Pons (tissue), 1 donor: ENCODE measurements around the gene KLHL15.
"Not testable (repeated sequence)": the region's sequence is repeated elsewhere in the genome, so short reads cannot be mapped to it uniquely, and the experiment has no call there.

Source experiments
- DNase-seq: peaks from one replicate; pipeline ENCODE4 v3.0.0-alpha.2; 2016; ENCODE audit warnings: low spot score

Gene KLHL15

GRCh38 chrX:24018809-24019208 is 8.2 kb downstream of the KLHL15 start:
- DNase-seq, result no peak

- no peak for DNase-seq
Measured at GRCh38 chrX:24017674-24018073, 9.3 kb downstream of the KLHL15 start.

DNA sequence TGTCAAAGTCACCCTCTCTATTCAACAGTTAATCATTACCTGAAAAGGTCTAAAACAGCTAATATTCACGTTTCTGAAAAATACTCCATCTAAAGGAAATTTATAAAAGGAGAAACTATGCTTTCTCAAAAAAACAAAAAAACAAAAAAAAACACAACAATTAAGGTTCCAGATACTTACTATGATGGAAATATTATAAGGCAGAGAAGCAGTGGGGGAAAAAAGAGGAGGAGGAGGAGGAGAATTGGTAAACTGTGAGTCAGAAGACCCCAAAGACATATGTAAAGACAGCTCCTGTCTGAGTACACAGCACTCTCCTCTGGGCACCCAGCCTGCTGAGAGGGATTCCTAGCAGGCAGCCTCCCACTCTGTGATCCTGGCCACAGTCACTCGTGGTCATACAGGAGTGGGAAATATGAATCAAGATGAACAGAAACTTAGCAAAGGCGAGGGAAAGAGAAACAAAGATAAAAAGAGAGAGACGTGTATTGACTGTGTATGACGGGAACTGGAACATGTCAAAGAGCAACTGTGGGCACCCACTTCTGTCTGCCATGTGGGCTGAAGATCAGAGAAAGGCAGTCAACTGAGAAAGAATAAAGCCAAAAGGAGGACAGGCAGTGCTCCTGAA is 12.5 kb downstream of the KLHL15 start:
- no peak for DNase-seq

- no peak for DNase-seq
Measured at GRCh38 chrX:24012266-24012665, 14.7 kb downstream of the KLHL15 start.

- no peak for DNase-seq
Measured at GRCh38 chrX:24005867-24006266, 21.1 kb downstream of the KLHL15 start.

GRCh38 chrX:24005028-24005427 is 22.0 kb downstream of the KLHL15 start:
- no peak for DNase-seq

- DNase-seq, result no peak
Measured at GRCh38 chrX:24002792-24003191, 24.2 kb downstream of the KLHL15 start.

GRCh38 chrX:24002167-24002566 is 24.8 kb downstream of the KLHL15 start:
- DNase-seq, result no peak

GRCh38 chrX:23999671-24000070 is 27.3 kb downstream of the KLHL15 start:
- no peak for DNase-seq

DNA sequence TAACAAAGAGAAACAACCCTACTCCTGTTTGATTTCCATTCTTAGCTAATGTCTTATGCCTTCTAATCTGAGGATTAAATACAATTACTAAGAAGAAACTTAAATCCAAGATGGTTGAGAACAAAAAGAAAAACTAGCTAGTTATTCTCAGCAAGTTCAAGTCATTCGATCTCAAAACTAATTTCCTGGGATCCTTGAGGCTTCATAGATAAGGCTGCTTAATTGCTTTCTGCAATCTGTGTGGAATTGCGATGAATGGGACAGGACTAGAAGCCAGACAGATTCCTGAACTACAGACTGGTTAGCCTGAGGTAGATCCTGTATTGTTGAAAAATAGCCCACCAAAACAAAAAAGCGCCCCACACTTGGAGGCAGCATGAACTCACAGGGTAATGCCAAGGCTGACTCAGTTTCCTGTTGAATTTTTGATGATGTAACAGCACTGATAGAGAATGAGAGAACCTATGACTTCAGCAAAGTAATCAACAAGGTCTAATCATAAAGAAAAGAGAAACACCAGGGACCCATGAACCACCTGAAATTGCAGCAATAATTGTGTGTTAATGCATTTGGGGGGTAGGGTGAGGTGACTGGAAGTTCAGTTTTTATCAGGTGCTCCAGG is 33.9 kb downstream of the KLHL15 start:
- no peak for DNase-seq

GRCh38 chrX:23992431-23992830 is 34.6 kb downstream of the KLHL15 start:
- no peak for DNase-seq

DNA sequence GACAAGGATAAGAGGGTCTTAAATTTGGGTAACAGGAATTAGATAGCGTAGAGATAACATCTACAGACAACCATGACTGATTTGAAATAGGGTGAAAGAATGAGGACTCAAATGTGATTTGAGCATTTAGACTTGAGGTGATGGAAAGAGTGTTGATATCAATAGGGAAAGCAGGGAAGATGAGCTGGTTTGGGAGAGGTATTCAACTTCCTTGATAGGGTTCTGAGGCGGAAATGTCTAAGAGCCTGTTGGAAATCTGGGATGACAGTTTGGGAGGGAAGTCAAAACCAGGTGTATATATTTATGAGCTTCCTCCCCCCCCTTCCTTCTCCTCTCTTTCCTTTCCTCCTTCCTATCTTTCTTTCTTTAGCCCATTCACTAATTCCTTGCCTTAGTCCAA is 36.5 kb downstream of the KLHL15 start:
- no peak for DNase-seq

DNA sequence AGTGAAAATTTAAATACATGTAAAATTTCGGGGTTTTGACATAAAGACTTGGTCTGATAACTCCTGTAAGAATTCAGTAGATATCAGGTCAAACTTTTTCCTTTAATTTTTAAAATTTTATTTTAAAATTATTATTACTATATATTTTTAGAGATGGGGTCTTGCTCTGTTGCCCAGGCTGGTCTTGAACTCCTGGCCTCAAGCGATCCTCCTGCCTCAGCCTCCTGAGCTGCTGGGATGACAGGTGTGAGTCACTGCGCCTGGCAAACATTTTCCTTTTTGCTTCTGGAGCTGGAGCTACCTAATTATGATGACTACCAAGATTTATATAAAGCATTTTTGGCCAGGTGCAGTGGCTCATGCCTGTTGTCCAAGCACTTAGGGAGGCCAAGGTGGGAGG is 37.3 kb downstream of the KLHL15 start:
- no peak for DNase-seq

DNA sequence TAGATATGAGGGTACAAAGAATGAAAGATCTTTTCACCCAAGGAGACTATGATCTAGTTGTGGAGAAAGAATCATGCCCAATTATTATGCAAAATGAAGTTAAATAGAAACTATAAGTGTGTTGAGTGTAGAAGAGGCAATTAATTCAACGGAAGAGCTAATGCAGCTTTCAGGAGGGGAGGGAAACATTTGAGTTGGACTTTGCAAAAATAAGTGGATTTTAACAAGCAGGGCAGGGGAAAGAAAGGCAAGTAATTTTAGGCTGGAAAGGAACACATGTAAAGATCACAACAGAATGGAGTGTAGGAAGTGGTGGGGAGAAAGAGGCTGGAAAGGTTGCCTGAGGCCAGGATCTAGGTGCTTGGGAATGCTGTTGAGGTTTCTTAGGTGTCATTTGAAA is 44.1 kb downstream of the KLHL15 start:
- DNase-seq, result no peak

DNA sequence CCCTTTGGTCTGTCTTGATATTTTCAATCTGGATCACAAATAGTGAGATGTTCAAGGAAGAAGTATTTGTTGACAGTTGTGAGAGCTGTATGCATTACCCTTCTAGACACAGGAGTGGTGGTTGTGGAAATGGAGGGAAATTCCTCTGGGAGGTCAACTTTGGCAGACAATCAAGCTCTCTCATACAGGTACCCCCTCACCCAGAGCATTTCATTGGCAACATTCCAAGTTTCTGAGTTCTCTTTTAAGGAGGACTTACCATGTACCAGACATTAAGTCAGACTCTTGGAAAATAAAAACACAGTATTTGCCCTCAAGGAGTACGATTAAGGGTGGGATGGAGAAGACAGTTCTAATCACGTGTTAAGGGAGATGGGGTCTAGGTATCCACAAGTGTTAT is 45.3 kb downstream of the KLHL15 start:
- no peak for DNase-seq

DNA sequence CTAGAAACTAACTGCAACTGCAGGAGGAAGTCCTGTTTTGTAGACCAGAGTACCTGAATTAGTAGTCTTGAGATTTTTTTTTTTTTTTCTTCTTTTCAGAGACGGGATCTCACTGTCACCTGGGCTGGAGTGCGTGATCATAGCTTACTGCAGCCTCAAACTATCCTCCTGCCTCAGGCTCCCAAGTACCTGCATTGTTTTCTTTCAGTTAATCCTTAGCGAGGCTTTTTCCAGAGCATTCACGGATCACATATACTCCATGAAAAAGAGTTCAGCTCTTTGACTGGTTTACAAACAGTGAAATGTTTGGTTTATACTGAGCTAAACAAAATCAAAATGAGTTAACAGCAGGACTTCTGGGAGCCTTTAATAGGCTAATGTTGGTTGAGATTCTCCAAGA is 45.8 kb downstream of the KLHL15 start:
- no peak for DNase-seq

DNA sequence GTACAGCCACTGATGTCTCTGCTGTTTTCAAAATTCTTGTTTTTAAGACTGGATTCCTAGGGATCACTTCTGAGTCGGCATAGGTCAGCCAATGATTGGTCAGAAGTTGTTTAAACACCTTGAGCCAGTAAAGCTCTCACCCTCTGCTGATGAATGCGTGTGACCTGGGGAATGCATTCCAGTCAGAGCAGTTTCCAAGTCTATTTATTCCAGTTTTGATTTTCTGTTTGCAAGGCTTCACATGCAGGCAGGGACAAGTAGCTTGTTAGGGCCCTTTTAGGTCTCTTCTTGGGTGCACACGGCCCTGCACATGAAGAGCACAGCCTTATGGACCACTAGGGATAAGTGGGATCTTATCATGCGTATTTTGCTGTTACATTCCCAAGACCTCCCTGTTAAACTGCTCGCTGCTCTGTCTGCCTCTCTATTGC is 47.0 kb downstream of the KLHL15 start:
- DNase-seq, result no peak

- DNase-seq, result no peak
Measured at GRCh38 chrX:23978491-23978890, 48.5 kb downstream of the KLHL15 start.

DNA sequence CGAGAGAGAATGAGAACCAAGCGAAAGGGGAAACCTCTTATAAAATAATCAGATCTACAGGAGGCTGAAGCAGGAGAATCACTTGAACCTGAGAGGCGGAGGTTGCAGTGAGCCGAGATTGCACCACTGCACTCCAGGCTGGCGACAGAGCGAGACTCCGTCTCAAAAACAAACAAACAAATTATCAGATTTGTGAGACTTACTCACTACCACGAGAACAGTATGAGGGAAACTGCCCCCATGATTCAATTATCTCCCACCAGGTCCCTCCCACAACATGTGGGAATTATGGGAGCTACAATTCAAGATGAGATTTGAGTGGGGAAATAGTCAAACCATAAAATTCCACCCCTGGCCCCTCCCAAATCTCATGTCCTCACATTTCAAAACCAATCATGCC is 61.4 kb downstream of the KLHL15 start:
- DNase-seq, result not testable (repeated sequence)

DNA sequence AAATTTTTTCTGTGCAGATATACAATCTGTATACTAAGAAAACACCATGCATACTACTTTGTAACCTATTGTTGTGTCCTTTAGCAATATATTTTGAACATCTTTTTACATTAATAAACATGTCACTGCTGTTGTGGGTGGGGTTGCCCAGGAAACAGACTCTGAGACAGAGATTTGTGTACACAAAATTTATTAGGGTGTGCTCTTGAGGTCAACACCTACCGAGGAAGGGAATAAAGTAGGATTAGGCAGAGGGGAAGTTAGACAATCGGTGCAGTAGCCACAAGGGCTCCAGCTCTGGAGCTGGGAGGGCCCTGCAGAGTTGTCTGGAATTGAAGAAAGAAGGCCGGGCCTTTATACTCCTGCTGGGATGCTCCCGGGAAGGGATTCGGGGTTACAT is 62.8 kb downstream of the KLHL15 start:
- no peak for DNase-seq

- no peak for DNase-seq
Measured at GRCh38 chrX:23959781-23960180, 67.2 kb downstream of the KLHL15 start.

- no peak for DNase-seq
Measured at GRCh38 chrX:23954396-23954795, 72.6 kb downstream of the KLHL15 start.

GRCh38 chrX:23953908-23954269 is 73.1 kb downstream of the KLHL15 start:
- DNase-seq, result no peak
